ENCODE data around the gene ASPA. TPM values are rescaled to one million over a fixed set of nuclear protein-coding genes. Genes with fewer than 3 reads are reported as not detected.
"Not testable (repeated sequence)": the region's sequence is repeated elsewhere in the genome, so short reads cannot be mapped to it uniquely, and the experiment has no call there.

The ASPA gene
- total and polyA plus RNA-seq, 2 donors from 2014 or later, result 5.1 to 24.2 TPM

DNA sequence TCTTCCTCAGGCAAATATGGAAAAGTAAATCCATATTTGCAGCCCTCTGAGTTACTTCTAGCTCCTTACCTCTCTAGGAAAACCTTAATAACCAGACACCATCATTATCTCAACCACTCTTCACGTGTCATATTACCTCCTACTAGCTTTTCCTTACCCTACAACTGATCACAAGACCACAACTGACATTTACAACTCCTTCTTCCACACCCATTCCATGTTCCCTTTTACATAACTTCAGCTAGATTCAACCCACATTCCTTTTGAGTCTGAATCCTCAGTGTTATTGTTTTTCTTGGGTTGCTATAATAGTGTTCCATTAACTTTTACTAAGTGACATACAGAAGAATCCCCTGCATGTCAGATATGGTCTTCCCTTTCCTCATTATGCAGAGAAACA is 37.4 kb upstream of the ASPA start:
- TF ChIP-seq, protein P1, sequence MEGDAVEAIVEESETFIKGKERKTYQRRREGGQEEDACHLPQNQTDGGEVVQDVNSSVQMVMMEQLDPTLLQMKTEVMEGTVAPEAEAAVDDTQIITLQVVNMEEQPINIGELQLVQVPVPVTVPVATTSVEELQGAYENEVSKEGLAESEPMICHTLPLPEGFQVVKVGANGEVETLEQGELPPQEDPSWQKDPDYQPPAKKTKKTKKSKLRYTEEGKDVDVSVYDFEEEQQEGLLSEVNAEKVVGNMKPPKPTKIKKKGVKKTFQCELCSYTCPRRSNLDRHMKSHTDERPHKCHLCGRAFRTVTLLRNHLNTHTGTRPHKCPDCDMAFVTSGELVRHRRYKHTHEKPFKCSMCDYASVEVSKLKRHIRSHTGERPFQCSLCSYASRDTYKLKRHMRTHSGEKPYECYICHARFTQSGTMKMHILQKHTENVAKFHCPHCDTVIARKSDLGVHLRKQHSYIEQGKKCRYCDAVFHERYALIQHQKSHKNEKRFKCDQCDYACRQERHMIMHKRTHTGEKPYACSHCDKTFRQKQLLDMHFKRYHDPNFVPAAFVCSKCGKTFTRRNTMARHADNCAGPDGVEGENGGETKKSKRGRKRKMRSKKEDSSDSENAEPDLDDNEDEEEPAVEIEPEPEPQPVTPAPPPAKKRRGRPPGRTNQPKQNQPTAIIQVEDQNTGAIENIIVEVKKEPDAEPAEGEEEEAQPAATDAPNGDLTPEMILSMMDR (IDR thresholded peaks at IDR 0.05; ENCODE audit: borderline replicate concordance, extremely low read depth, insufficient read depth), result no peak
- Histone ChIP-seq H3K27ac (ENCODE audit: low read depth in 2 of 2, low read length in 2 of 2) (no peak overlapping the region), H3K9ac (ENCODE audit: low read length in 3 of 3) (no peak overlapping the region), H3K9me3 (ENCODE audit: control insufficient read depth in 2 of 3, insufficient read depth in 1 of 3, low read length in 3 of 3) (no peaks in the 10 kb centered on the region), H3K36me3 (ENCODE audit: control insufficient read depth in 2 of 3, insufficient read depth in 3 of 3, low read length in 3 of 3) (no peaks in the 10 kb centered on the region), H3K27me3 (ENCODE audit: control insufficient read depth, insufficient read depth, low read length) (no peaks in the 10 kb centered on the region), H3K4me1 (ENCODE audit: control insufficient read depth in 2 of 3, insufficient read depth in 2 of 3, low read depth in 1 of 3, low read length in 3 of 3) (no peaks in the 10 kb centered on the region), H3K4me3 (ENCODE audit: low read length in 3 of 3) (no peak overlapping the region)
- FAIRE-seq (no peak), DNase-seq (no peak)
- intact Hi-C loops (cut with DNase I), result no loop called here

DNA sequence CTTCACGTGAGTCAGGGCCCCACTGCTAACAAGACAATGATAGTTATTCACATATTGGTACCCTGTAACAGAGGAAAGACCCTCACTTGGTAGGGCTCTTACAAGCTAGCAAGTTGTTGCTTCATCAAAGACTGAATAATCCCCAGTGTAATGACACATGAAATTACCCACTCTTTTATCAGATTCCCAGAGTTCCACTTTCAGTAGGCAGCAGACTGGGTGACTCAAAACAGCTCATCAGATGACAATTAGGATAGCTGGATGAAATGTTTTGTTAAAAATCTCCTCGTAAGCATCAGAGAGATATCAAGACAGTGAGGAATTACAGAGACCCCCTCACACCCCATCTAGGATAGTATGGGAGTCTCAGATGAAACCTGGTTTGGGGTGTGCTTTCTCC is 35.3 kb upstream of the ASPA start:
- no peak for DNase-seq
- Histone ChIP-seq H3K27ac (ENCODE audit: low read depth in 2 of 2, low read length in 2 of 2) (no peak overlapping the region), H3K9ac (ENCODE audit: low read length in 3 of 3) (no peak overlapping the region), H3K9me3 (ENCODE audit: control insufficient read depth in 2 of 3, insufficient read depth in 1 of 3, low read length in 3 of 3) (no peaks in the 10 kb centered on the region), H3K4me3 (ENCODE audit: low read length in 3 of 3) (no peak overlapping the region), H3K36me3 (ENCODE audit: control insufficient read depth in 2 of 3, insufficient read depth in 3 of 3, low read length in 3 of 3) (no peaks in the 10 kb centered on the region), H3K4me1 (ENCODE audit: control insufficient read depth in 2 of 3, insufficient read depth in 2 of 3, low read depth in 1 of 3, low read length in 3 of 3) (no peaks in the 10 kb centered on the region), H3K27me3 (ENCODE audit: control insufficient read depth, insufficient read depth, low read length) (no peaks in the 10 kb centered on the region)
- no peak for FAIRE-seq
- TF ChIP-seq, protein P1 (IDR thresholded peaks at IDR 0.05; ENCODE audit: borderline replicate concordance, extremely low read depth, insufficient read depth), result no peak
- intact Hi-C loops (cut with DNase I), result no loop called here

DNA sequence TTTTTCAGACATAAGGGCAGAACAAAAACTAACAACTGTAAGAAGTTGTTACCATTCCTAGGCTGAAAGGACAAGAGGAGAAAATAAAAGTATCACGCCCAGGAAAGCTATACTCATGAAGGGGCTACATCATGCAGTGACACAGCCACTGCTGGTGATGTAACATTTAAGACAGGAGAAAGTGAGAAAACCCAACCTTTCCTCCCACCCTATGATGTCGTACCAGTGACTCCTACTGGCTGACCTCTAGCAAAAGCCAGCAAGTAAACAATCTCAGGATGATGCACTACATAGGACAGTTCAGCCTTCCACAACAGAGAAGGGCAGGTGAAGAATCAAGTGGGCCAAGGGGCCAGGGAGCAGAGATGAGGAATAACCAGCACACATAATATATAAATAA is 28.2 kb upstream of the ASPA start:
- Histone ChIP-seq H3K27ac (ENCODE audit: low read depth in 2 of 2, low read length in 2 of 2) (no peak overlapping the region), H3K9ac (ENCODE audit: low read length in 3 of 3) (no peak overlapping the region), H3K27me3 (ENCODE audit: control insufficient read depth, insufficient read depth, low read length) (no peaks in the 10 kb centered on the region), H3K4me3 (ENCODE audit: low read length in 3 of 3) (no peak overlapping the region), H3K36me3 (ENCODE audit: control insufficient read depth in 2 of 3, insufficient read depth in 3 of 3, low read length in 3 of 3) (no peaks in the 10 kb centered on the region), H3K9me3 (ENCODE audit: control insufficient read depth in 2 of 3, insufficient read depth in 1 of 3, low read length in 3 of 3) (no peaks in the 10 kb centered on the region), H3K4me1 (ENCODE audit: control insufficient read depth in 2 of 3, insufficient read depth in 2 of 3, low read depth in 1 of 3, low read length in 3 of 3) (no peaks in the 10 kb centered on the region)
- FAIRE-seq (no peak), DNase-seq (peak in 1 of 5 donors; percentile 2)
- intact Hi-C loops (cut with DNase I), result no loop called here
- TF ChIP-seq, protein P1 (IDR thresholded peaks at IDR 0.05; ENCODE audit: borderline replicate concordance, extremely low read depth, insufficient read depth), result no peak

DNA sequence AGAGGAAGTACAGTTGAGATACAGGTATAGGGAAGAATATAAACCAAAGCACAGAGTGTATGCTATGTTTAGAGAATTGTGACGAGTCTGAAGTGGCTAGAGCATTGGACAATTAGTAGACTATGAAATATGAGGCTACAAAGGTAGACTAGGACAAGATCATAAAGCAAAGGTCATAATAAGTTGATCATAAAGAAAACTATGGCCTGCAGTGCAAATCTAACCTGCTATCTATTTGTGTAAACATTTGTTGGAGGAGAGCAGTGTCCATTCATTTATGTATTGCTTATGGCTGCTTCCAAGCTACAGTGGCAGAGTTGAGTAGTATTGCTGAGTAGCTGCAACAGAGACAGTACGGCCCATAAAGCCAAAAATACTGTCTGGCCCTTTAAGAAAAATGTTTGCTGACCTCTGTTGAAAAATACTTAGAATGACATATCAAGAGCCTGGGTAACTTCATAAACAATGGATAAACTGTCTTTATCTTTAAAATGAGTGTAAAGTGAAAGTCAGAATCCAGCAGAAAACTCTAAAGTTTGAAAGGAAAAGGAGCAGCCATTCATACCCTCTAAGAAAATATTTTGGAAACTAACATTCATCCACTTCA is 27.6 kb upstream of the ASPA start:
- Histone ChIP-seq H3K9me3 (ENCODE audit: control insufficient read depth in 2 of 3, insufficient read depth in 1 of 3, low read length in 3 of 3) (no peaks in the 10 kb centered on the region), H3K4me1 (ENCODE audit: control insufficient read depth in 2 of 3, insufficient read depth in 2 of 3, low read depth in 1 of 3, low read length in 3 of 3) (no peaks in the 10 kb centered on the region), H3K4me3 (ENCODE audit: low read length in 3 of 3) (no peak overlapping the region), H3K27ac (ENCODE audit: low read depth in 2 of 2, low read length in 2 of 2) (no peak overlapping the region), H3K36me3 (ENCODE audit: control insufficient read depth in 2 of 3, insufficient read depth in 3 of 3, low read length in 3 of 3) (no peaks in the 10 kb centered on the region), H3K27me3 (ENCODE audit: control insufficient read depth, insufficient read depth, low read length) (no peaks in the 10 kb centered on the region), H3K9ac (ENCODE audit: low read length in 3 of 3) (no peak overlapping the region)
- no peak for FAIRE-seq
- intact Hi-C loops (cut with DNase I), result no loop called here
- TF ChIP-seq, protein P1 (IDR thresholded peaks at IDR 0.05; ENCODE audit: borderline replicate concordance, extremely low read depth, insufficient read depth), result no peak
- no peak for DNase-seq

DNA sequence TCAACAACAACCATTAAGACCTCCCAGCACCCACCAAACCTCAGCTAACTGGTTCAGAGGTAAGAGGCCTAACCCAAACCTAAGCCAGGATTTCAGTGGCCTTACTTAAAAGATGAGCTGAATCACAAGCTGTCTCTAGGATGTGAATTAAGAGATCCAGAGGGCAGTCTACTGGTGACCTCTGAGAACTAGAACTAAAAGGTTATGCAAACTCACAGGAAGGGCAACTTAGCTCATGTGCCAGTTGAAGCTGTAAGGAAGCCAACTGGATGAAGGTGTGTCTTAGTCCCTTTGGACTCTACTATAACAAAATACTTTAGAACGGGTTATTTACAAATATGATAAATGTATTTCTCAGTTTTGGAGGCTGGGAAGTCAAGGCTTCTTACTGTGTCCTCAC is 9.4 kb upstream of the ASPA start:
- H3K36me3 ChIP-seq (ENCODE audit: control insufficient read depth in 2 of 3, insufficient read depth in 3 of 3, low read length in 3 of 3); H3K9ac ChIP-seq (ENCODE audit: low read length in 3 of 3); FAIRE-seq; H3K27ac ChIP-seq (ENCODE audit: low read depth in 2 of 2, low read length in 2 of 2); DNase-seq; H3K4me3 ChIP-seq (ENCODE audit: low read length in 3 of 3); intact Hi-C loops (cut with DNase I); H3K4me1 ChIP-seq (ENCODE audit: control insufficient read depth in 2 of 3, insufficient read depth in 2 of 3, low read depth in 1 of 3, low read length in 3 of 3); H3K9me3 ChIP-seq (ENCODE audit: control insufficient read depth in 2 of 3, insufficient read depth in 1 of 3, low read length in 3 of 3); H3K27me3 ChIP-seq (ENCODE audit: control insufficient read depth, insufficient read depth, low read length): not testable (repeated sequence)

All from kidney (tissue), 14 donors.